SK-N-MC (cell line): ENCODE data around the gene RAMACL.

Source experiments
- EZH2 ChIP-seq: fragments of 200-600 bp; sonication (generic); IDR thresholded peaks from one replicate; pipeline ENCODE4 v1.6.1; 2017; ENCODE audit warnings: antibody characterized with exemption
- POLR2AphosphoS5 ChIP-seq: IDR thresholded peaks from 2 replicates; pipeline ENCODE4 v1.6.1; 2012; ENCODE audit warnings: mild to moderate bottlenecking, low read depth, low read length, borderline replicate concordance

DNA sequence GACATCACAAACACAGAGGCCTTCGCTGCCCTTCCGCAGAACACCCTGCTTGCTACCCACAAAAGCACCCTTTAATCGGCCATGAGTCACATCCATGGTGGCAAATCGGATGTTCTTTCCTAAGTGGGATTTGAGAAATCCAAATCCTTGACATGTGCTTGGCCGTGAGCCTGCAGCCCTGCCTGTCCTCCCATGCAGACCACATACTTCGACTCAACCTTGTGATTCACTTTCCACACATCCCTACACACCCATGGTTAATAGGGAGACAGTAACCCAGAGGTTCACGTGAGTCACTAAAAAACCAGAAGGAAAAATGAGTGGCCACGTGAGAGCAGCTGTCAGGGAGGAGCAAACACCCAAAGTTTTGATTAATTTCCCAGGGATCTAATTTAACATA, 19.4 kb downstream of the RAMACL start:
- TF ChIP-seq POLR2AphosphoS5 = no peak
- no peak for TF ChIP-seq EZH2
